Kidney epithelial cell (primary cell): ENCODE results near the gene MT1F. TPM values are rescaled to one million over a fixed set of nuclear protein-coding genes. Genes with fewer than 3 reads are reported as not detected.

Experiments
- DNase-seq: peaks from one replicate; pipeline ENCODE4 v3.0.0-alpha.2; 2010; ENCODE audit warnings: low read depth
- H3K27me3 ChIP-seq: 2 replicates; pipeline ENCODE4 v1.6.0; 2011; ENCODE audit warnings: low read length; ENCODE audit not compliant: control insufficient read depth, insufficient read depth
- H3K36me3 ChIP-seq: 2 replicates; pipeline ENCODE4 v1.5.1; 2011; ENCODE audit warnings: low read length; ENCODE audit not compliant: control insufficient read depth, insufficient read depth
- H3K4me3 ChIP-seq: 2 replicates; pipeline ENCODE4 v1.5.1; 2011; ENCODE audit warnings: low read depth, mild to moderate bottlenecking, control low read depth, low read length
- total RNA-seq: library from RNA; depleted of rRNA; stranded (reverse); fragments of >200 nt; gene quantifications from 2 replicates; pipeline ENCODE4 v1.2.3, GENCODE V29; 2015
- TF ChIP-seq, protein P1 (sequence below): IDR thresholded peaks from 2 replicates; pipeline ENCODE4 v1.5.1; 2011; ENCODE audit warnings: mild to moderate bottlenecking, moderate library complexity, low read length, control low read depth, inconsistent platforms; ENCODE audit not compliant: insufficient read depth, poor library complexity, severe bottlenecking

Gene MT1F
- total RNA-seq, 1 donor from 2014 or later, result 9.4 TPM

DNA sequence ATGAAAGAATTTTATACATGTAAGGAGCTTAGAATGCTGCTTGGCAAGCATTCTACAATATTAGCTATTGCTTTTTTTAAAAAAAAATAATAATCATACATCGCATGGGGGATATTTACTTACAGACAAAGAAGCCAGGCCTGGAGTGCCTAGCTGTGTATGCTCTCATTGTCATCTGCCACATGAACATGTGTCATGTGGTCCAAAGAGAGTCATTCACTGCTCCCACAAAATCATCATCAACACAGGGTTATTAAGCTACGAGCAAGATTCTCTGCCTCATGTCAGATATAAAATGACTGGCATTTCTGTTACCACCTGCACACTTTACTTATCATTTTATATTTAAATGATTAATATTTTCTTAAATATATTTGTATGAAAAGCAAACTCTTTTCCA is 34.1 kb upstream of the MT1F start:
- Histone ChIP-seq H3K4me3 (no peak overlapping the region), H3K27me3 (no peaks in the 10 kb centered on the region), H3K36me3 (no peaks in the 10 kb centered on the region)
- no peak for DNase-seq
- TF ChIP-seq, protein P1, sequence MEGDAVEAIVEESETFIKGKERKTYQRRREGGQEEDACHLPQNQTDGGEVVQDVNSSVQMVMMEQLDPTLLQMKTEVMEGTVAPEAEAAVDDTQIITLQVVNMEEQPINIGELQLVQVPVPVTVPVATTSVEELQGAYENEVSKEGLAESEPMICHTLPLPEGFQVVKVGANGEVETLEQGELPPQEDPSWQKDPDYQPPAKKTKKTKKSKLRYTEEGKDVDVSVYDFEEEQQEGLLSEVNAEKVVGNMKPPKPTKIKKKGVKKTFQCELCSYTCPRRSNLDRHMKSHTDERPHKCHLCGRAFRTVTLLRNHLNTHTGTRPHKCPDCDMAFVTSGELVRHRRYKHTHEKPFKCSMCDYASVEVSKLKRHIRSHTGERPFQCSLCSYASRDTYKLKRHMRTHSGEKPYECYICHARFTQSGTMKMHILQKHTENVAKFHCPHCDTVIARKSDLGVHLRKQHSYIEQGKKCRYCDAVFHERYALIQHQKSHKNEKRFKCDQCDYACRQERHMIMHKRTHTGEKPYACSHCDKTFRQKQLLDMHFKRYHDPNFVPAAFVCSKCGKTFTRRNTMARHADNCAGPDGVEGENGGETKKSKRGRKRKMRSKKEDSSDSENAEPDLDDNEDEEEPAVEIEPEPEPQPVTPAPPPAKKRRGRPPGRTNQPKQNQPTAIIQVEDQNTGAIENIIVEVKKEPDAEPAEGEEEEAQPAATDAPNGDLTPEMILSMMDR, result no peak

DNA sequence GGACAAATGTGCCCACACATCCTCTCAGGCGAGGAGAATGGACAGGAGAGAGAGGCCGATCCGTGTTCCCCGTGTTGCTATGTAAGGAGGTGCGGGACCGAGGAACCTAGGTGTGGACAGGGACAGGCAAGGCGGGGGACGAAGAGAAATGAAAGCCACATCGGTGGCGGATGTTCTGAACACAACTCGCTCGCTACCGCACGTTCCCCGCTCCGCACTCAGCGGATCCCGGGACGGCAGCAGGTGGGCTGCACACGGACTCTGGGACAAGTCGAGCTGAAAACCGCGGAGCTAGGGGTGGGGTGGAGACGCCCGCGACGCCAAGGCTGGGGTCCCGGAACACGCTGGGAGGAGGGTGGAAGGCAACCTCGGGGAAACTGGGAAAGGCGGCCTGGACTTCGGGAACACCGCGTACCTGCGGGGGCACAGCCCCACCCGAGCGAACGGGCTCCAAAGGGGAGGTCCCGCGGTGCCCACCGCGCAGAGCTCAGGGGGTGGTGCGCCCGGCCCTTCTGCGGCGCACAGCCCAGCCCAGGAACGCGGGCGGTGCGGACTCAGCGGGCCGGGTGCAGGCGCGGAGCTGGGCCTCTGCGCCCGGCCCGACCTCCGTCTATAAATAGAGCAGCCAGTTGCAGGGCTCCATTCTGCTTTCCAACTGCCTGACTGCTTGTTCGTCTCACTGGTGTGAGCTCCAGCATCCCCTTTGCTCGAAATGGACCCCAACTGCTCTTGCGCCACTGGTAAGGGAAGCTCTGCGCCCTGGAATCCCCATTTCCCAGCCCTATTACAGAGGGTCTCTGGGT is 32.4 kb upstream of the MT1F start, which contains the start of gene MT1E:
MT1E (plus strand) TSS at position 642 of the 803 bp plus-strand sequence; CDS start at position 713, 71 bp downstream.
- DNase-seq, result no peak
- peak within 1 kb of the TSS; percentile 60 for H3K4me3 ChIP-seq
- TF ChIP-seq, protein P1, result no peak
- H3K36me3 ChIP-seq, result no peaks in the 10 kb centered on the region
- H3K27me3 ChIP-seq, result no peaks in the 10 kb centered on the region

DNA sequence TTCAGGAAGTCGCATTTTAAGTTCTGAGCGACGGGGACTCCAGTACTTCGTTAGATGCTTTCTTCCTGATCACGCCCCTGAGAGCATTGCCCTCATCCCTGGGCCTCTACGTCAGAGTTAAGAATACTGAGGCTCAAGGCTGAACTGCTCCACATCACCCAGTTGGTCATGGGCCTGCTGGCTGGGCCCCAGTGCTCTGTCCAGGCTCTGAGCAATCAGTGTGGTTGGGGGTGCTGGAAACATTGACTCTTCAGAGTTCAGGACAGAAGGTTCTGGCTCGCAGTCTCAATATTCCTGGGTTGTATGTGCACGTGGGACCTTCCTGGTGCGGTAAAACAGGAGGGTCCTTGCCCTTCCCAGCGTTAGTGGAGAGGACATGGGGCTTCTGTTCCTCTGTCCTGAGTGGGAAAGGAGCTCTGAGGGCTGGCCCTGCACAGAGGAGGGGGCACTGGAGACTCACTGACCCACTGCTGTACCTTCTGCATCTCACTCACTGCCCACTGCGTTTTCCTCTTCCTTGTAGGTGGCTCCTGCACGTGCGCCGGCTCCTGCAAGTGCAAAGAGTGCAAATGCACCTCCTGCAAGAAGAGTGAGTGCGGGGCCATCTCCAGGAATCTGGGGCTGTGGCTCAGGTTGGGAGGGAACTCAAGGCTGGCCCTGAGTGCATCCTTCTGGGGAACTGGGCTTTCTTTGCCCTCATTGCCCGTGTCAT is 31.7 kb upstream of the MT1F start:
- DNase-seq, result no peak
- Histone ChIP-seq H3K36me3 (no peaks in the 10 kb centered on the region), H3K27me3 (no peaks in the 10 kb centered on the region), H3K4me3 (peak overlapping the region; percentile 60)
- TF ChIP-seq, protein P1, result no peak

- peak overlapping the region; percentile 60 for H3K4me3 ChIP-seq
- H3K27me3 ChIP-seq, result no peaks in the 10 kb centered on the region
- DNase-seq, result no peak
- TF ChIP-seq, protein P1, result no peak
- H3K36me3 ChIP-seq, result no peaks in the 10 kb centered on the region
Measured at GRCh38 chr16:56626685-56627084, 31.1 kb upstream of the MT1F start.

GRCh38 chr16:56628486-56629350 is 29.0 kb upstream of the MT1F start:
- no peak overlapping the region for H3K4me3 ChIP-seq
- peaks cover 15% of the 10 kb centered on the region for H3K27me3 ChIP-seq
- no peak for DNase-seq
- no peaks in the 10 kb centered on the region for H3K36me3 ChIP-seq
- TF ChIP-seq, protein P1, result no peak
